Stimulated activated naive CD8-positive, alpha-beta T cell treated with anti-CD3 and anti-CD28 coated beads, Interleukin-15, Interleukin-2, amounts not matched to agents 100 ng/mL and 50 ng/mL, for 24 hours (primary cell): ENCODE data around the gene GRWD1.
"Not testable (repeated sequence)": the region's sequence is repeated elsewhere in the genome, so short reads cannot be mapped to it uniquely, and the experiment has no call there.

Source experiments
- H3K27ac Mint-ChIP-seq: one replicate; pipeline ENCODE4 v1.8.0; 2021; ENCODE audit warnings: mild to moderate bottlenecking, mixed read lengths
- H3K27me3 Mint-ChIP-seq: one replicate; pipeline ENCODE4 v1.8.0; 2021; ENCODE audit warnings: mixed read lengths
- H3K36me3 Mint-ChIP-seq: one replicate; pipeline ENCODE4 v1.8.0; 2021; ENCODE audit warnings: low read depth, mixed read lengths
- H3K4me1 Mint-ChIP-seq: one replicate; pipeline ENCODE4 v1.8.0; 2021; ENCODE audit warnings: low read depth, mixed read lengths
- H3K4me3 Mint-ChIP-seq: one replicate; pipeline ENCODE4 v1.8.0; 2021; ENCODE audit warnings: mild to moderate bottlenecking, mixed read lengths
- H3K9me3 Mint-ChIP-seq: one replicate; pipeline ENCODE4 v1.8.0; 2021; ENCODE audit warnings: mixed read lengths

GRWD1 gene

DNA sequence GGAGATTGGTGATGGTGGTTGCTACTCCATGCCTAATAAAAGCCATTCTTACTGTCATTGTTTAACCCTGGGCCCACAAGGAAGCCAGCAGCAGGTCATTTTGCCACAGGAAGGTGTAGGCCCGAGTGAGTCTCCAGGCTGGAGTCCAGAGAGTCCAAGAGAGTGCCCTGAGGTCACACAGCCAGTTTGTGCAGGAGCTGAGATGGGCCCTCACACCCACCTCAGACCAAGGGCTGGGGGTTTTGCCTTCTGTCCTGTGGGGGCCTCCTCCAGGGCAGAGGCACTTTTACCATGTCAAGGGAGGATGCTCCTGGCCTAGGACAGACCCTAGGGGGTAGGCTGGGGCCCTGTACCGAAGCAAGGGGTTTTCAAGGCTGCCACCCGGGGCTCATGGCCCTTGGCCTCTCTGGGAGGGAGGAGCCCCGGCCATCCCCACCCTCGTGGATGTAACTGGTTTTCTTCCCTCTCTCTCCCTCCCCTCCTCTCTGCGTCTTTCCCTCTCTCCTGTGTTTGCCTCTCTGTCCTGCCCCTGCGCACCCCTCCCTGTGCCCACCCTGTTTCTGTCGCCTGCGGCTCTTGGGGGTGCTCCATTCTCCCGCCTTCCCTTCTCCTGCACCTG, 31.4 kb downstream of the GRWD1 start:
- H3K4me1 Mint-ChIP-seq, result peaks cover 20% of the 10 kb centered on the region
- no peak overlapping the region for H3K27ac Mint-ChIP-seq
- H3K36me3 Mint-ChIP-seq, result peaks cover 8% of the 10 kb centered on the region
- no peak overlapping the region for H3K4me3 Mint-ChIP-seq
- no peaks in the 10 kb centered on the region for H3K27me3 Mint-ChIP-seq
- no peaks in the 10 kb centered on the region for H3K9me3 Mint-ChIP-seq

DNA sequence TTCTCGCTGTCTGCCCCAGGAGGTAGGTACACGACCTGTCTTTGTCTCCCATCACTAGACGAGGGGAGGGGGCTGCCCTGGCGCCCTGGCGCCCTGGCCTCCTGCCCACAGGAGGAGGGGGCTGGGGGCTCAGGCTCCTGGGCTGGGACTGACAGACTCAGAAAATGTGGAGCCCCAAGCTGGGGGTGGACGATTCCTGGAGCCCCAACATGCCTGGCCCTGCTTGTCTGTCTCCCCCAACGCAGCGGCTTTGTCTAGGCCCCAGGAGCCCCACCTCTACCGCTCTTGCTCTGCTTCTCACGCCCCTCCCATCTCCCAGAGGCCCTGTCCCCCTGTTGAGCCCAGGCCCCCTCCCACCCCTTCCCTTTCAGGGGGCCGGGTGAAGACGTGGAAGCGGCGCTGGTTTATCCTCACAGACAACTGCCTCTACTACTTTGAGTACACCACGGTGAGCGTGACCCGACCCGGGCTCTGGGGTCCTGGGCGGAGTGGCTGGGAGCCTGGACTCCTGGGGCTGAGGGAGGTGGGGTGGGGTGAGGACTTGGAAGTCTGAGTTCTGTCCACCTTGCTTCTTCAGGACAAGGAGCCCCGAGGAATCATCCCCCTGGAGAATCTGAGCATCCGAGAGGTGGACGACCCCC, 32.0 kb downstream of the GRWD1 start:
- H3K9me3 Mint-ChIP-seq, result no peaks in the 10 kb centered on the region
- H3K4me1 Mint-ChIP-seq, result peaks cover 21% of the 10 kb centered on the region
- peaks cover 8% of the 10 kb centered on the region for H3K36me3 Mint-ChIP-seq
- H3K27me3 Mint-ChIP-seq, result no peaks in the 10 kb centered on the region
- H3K4me3 Mint-ChIP-seq, result no peak overlapping the region
- no peak overlapping the region for H3K27ac Mint-ChIP-seq

DNA sequence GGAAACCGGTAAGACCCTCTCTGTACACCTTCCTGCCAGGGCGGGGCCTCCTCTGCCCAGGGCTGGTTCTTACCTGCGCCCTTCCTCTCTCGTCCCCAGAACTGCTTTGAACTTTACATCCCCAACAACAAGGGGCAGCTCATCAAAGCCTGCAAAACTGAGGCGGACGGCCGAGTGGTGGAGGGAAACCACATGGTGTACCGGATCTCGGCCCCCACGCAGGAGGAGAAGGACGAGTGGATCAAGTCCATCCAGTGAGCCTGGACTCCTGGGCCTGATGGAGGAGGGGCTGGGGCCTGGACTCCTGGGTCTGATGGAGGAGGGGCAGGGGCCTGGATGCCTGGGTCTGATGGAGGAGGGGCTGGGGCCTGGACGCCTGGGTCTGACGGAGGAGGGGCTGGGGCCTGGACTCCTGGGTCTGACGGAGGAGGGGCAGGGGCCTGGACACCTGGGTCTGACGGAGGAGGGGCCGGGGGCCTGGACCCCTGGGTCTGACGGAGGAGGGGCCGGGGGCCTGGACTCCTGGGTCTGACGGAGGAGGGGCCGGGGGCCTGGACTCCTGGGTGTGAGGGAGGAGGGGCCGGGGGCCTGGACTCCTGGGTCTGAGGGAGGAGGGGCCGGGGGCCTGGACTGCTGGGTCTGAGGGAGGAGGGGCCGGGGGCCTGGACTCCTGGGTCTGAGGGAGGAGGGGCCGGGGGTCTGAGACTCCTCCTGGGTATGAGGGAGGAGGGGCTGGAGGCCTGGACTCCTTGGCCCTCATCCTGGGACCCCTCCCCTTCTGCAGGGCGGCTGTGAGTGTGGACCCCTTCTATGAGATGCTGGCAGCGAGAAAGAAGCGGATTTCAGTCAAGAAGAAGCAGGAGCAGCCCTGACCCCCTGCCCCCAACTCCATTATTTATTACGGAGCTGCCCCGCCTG, 32.8 kb downstream of the GRWD1 start:
- H3K4me3 Mint-ChIP-seq, result no peak overlapping the region
- peaks cover 8% of the 10 kb centered on the region for H3K36me3 Mint-ChIP-seq
- H3K27me3 Mint-ChIP-seq, result no peaks in the 10 kb centered on the region
- peaks cover 21% of the 10 kb centered on the region for H3K4me1 Mint-ChIP-seq
- H3K9me3 Mint-ChIP-seq, result no peaks in the 10 kb centered on the region
- no peak overlapping the region for H3K27ac Mint-ChIP-seq

DNA sequence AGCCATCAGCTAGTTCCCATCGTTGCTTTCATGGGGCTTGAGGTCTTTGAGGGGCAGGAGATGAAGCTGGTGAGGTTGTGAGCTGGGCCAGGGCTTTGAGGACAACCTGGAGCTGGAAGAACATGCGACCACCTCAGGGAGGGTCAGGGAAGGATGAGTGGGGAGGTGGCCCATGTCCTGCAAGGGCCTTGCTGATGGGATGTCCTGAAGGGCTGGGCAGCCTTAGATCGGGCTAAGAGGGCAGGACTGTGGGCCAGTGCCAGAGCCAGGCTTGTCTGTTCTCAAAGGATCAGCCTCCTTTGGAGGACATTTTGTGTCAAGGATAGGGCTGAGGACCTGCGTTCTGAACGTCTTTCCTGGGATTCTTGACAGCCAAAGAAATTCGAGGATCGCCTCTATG, 33.9 kb downstream of the GRWD1 start:
- Mint-ChIP-seq H3K9me3 (no peaks in the 10 kb centered on the region), H3K36me3 (peaks cover 5% of the 10 kb centered on the region), H3K4me3 (peak overlapping the region; percentile 78), H3K4me1 (peaks cover 21% of the 10 kb centered on the region), H3K27ac (no peak overlapping the region), H3K27me3 (no peaks in the 10 kb centered on the region)

DNA sequence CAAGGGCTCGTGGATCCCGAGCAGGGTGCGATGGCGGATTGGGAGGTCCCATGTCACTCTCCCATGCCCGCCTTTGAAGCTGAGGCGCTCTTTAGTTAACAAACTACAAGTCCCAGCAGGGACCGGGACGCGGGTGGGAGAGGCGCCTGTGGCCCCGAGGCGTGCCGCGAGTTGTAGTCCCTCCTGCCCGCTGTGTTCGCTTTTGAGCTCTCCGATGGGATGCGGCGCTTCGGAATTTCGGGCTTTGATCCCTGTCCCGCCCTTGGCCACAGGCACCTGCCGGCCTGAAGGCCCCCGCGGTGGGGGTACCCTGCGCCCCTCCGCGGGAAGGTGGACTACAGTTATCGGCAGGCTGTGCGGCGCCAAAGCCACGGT, 34.4 kb downstream of the GRWD1 start:
- no peaks in the 10 kb centered on the region for H3K9me3 Mint-ChIP-seq
- peak overlapping the region; percentile 92 for H3K27ac Mint-ChIP-seq
- peak overlapping the region; percentile 78 for H3K4me3 Mint-ChIP-seq
- peaks cover 5% of the 10 kb centered on the region for H3K36me3 Mint-ChIP-seq
- H3K27me3 Mint-ChIP-seq, result no peaks in the 10 kb centered on the region
- H3K4me1 Mint-ChIP-seq, result peaks cover 21% of the 10 kb centered on the region

DNA sequence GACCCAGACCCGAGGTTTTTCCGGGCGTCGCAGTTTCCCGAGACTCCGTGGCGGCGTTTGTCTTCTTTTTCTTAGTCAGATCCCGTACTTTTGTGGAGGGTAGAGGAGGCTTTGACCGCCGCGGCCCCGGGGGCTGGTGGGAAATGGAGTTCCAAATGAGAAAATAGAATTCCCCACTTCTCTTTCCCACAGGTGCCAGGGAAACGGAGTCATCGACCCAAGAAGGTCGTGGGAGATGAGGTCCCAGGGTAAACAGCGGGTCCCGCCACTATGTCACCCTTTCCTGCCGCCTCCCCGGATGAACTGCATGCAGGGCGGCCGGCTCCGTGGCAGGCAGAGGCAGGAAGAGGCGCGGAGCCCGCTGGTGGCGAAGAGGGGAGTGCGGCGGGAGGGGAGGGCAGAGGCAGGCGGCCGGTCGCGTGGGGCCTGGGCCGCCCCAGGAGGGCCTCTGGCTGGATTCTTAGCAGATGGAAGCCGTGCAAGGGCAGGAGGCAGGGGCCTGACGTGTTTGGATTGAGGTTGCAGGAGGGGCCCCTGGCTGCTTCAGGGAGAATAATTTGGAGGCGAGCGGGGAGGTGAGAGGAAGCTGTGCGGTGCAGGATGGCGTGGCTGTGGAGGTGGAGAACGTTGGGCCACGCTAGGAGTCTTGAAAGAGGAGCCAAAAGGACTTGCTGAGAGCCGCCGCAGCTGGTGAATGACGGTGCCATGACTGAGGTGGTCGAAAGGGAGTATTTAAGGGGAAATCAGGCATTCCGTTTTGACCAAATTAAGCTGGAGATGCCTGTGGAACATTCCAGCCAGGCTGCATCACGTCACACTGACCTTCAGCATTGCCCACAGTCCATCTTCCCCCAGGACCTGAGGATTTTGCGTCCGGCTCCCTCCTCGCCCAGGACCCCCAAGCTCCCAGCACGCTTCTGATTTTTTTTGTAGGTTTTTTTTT, 35.0 kb downstream of the GRWD1 start:
- H3K27ac Mint-ChIP-seq, result peak overlapping the region; percentile 92
- H3K27me3 Mint-ChIP-seq, result no peaks in the 10 kb centered on the region

DNA sequence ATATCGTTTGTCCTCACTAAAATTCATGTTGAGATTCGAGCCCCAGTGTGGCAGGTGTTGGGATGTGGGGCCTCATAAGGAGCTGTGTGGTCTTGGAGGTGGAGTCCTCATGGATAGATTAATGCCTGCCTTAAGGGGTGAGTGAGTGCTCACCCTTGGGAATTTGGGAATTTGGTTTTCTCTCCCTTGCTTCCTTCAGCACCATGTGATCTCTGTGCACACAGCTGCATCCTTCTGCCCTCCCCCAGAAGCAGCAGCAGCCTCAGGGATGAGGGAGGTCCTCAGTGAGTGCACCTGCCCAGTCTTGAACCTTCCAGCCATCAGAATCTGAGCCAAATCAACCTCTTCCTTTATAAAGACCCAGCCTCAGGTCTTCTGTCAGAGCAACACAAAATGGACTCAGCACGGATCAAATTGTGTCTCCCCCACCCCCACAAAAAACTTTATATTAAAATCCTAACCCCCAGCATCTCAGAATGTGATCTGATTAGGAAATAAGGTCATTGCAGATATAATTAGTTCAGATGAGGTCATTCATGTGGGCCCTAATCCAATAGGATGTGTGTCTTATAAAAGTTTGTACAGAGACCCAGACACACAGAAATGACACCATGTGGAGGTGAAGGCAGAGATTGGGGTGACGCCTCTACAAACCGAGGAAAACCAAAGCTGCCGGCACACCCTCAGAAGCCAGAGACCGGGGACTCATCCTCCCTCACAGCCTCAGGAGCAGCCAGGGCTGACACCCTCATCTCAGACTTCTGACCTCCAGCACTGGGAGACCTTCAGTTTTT, 36.3 kb downstream of the GRWD1 start:
- H3K27ac Mint-ChIP-seq, result peak overlapping the region; percentile 65
- no peak overlapping the region for H3K4me3 Mint-ChIP-seq
- H3K4me1 Mint-ChIP-seq, result peaks cover 21% of the 10 kb centered on the region
- H3K27me3 Mint-ChIP-seq, result no peaks in the 10 kb centered on the region
- no peaks in the 10 kb centered on the region for H3K9me3 Mint-ChIP-seq
- peaks cover 5% of the 10 kb centered on the region for H3K36me3 Mint-ChIP-seq

More for the DNA sequence above, 35.0 kb downstream of the GRWD1 start:
- Mint-ChIP-seq H3K36me3 (peaks cover 5% of the 10 kb centered on the region), H3K4me3 (peak overlapping the region; percentile 78), H3K4me1 (peaks cover 21% of the 10 kb centered on the region), H3K9me3 (no peaks in the 10 kb centered on the region)

DNA sequence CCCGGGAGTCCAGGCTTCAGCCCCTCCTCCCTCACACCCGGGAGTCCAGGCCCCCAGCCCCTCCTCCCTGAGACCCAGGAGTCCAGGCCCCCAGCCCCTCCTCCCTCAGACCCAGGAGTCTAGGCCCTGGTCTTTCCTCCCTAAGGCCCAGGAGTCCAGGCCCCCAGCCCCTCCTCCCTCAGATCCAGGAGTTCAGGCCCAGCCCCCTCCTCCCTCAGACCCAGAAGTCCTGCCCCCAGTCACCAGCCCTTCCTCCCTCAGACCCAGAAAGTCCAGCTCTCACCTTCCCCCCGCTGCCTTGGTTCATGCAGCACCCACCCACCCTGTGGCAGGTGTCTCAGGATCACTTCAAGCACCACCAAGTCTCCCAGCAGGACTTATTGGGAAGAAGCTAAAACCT, 37.5 kb downstream of the GRWD1 start:
- H3K36me3 Mint-ChIP-seq, result peaks cover 5% of the 10 kb centered on the region
- no peaks in the 10 kb centered on the region for H3K27me3 Mint-ChIP-seq
- H3K4me1 Mint-ChIP-seq, result peaks cover 21% of the 10 kb centered on the region
- no peak overlapping the region for H3K4me3 Mint-ChIP-seq
- H3K9me3 Mint-ChIP-seq, result no peaks in the 10 kb centered on the region
- no peak overlapping the region for H3K27ac Mint-ChIP-seq

DNA sequence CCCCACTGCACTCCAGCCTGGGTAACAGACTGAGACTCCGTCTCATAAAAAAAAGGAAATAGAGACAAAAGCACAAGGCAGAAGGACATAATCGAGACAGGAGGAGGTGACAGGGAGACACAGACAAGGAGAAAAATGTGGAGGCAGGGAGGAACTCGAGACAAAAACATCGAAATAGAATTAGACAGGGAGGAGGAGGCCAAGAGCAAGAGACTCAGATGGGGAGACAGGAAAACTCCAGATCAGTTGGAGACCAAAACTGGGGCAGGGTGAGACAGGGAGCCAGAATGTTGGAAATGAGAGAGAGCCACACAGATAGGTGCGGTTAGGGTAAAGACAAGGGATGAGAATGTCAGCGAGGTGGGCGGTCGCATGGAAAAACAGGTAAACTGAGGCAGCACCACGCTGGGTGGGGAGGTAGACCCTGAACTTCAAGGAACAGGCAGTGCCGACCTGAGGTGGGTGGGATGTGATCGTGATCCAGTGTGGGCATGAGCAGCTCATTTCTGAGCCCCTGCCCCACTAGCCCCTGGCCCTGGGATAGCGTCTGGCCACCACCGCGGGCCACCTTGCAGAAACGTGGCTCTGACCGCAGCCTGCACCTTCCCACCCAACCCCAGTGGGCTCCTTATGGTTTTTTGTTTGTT, 38.6 kb downstream of the GRWD1 start:
- Mint-ChIP-seq H3K4me3 (no peak overlapping the region), H3K4me1 (peaks cover 21% of the 10 kb centered on the region), H3K36me3 (peaks cover 2% of the 10 kb centered on the region), H3K27ac (no peak overlapping the region), H3K27me3 (no peaks in the 10 kb centered on the region), H3K9me3 (no peaks in the 10 kb centered on the region)

DNA sequence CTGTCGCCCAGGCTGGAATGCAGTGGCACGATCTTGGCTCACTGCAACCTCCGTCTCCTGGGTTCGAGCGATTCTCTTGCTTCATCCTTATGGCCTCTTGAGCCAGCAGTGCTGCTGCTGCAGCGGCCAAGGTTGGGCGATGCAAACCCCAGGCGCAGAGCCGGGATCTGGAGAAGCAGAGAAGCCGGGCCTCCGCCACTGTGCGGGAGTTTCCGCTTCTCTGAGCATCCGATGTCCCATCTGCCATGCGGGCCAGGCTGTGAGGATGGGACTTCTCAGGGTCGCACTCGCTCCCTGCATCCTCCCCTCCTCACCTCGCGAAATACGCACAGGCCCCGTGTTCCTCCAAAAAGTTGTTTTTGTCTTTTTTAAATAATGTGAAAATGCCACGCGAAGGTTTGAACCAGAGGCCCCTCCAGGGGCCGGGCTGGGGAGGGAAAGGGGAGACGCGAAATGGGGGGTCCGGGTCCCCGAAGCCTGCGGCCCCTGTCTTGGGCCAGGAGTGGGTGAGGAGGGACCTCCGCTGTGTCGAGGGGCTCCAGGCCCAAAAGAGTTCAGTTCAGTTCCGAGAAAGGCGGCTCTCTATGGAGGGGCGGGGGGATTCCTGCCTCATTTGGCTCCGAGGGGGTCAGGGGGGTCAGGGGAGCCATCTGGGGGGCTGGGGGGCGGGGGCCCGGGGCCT, 39.3 kb downstream of the GRWD1 start:
- H3K4me1 Mint-ChIP-seq, result peaks cover 22% of the 10 kb centered on the region
- no peak overlapping the region for H3K4me3 Mint-ChIP-seq
- H3K27me3 Mint-ChIP-seq, result peaks cover 3% of the 10 kb centered on the region
- no peaks in the 10 kb centered on the region for H3K36me3 Mint-ChIP-seq
- no peak overlapping the region for H3K27ac Mint-ChIP-seq
- H3K9me3 Mint-ChIP-seq, result no peaks in the 10 kb centered on the region

DNA sequence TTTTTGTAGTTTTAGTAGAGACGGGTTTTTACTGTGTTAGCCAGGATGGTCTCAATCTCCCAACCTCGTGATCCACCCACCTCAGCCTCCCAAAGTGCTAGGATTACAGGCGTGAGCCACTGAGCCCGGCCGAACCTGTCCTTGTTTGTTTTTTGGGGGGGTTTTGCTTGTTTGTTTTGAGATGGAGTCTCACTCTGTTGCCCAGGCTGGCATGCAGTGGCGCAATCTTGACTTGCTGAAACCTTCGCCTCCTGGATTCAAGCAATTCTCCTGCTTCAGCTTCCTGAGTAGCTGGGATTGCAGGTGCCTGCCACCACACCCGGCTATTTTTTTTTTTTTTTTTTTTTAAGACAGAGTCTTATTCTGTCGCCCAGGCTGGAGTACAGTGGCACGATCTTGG, 40.9 kb downstream of the GRWD1 start:
- H3K27ac Mint-ChIP-seq, H3K36me3 Mint-ChIP-seq, H3K4me3 Mint-ChIP-seq, H3K9me3 Mint-ChIP-seq: not testable (repeated sequence)
- peaks cover 20% of the 10 kb centered on the region for H3K4me1 Mint-ChIP-seq
- peaks cover 12% of the 10 kb centered on the region for H3K27me3 Mint-ChIP-seq

DNA sequence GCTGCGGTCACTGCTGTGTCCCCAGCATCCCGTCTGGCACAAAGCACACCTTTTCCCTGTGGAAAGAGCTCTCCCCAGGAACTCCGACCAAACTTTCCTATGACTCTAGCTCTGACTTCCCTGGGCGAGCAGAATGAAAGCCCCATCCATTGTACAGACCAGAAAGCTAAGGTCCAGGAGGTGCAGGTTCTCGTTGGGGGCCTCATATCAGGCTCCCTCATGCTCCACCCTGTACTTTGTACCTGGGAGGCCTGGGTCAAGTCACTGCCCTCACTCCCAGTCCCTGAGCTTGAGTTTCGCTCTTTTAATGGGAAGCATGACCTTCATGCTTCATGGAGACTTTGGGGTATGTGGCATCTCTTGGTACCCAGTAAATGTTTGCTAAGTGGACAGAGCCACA, 41.8 kb downstream of the GRWD1 start:
- Mint-ChIP-seq H3K4me3 (no peak overlapping the region), H3K27ac (no peak overlapping the region), H3K4me1 (peaks cover 23% of the 10 kb centered on the region), H3K36me3 (no peaks in the 10 kb centered on the region), H3K27me3 (peaks cover 20% of the 10 kb centered on the region), H3K9me3 (no peaks in the 10 kb centered on the region)

DNA sequence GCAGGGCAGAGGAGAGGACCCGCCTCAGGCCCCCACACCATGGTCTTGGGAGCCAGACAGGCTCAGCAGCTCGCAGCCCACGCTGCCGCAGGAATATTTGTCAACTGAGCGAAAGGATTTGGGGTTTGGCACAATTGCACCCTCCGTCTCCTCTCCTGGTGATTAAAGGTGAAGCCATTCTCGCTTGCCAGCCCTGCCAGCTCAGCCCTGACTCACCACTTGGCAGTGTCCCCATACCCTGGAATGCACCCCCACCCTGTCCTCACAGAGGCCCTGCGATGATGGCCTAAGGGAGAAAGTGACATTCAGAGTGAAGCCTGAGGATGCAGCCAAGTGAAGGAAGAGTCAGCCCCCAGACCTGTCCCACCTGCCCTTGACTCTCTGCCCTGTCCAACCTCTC, 42.2 kb downstream of the GRWD1 start:
- H3K27ac Mint-ChIP-seq, result no peak overlapping the region
- H3K4me3 Mint-ChIP-seq, result no peak overlapping the region
- H3K36me3 Mint-ChIP-seq, result no peaks in the 10 kb centered on the region
- peaks cover 27% of the 10 kb centered on the region for H3K4me1 Mint-ChIP-seq
- H3K27me3 Mint-ChIP-seq, result peaks cover 22% of the 10 kb centered on the region
- no peaks in the 10 kb centered on the region for H3K9me3 Mint-ChIP-seq
